ENCODE data around the gene NAA10.

DNA sequence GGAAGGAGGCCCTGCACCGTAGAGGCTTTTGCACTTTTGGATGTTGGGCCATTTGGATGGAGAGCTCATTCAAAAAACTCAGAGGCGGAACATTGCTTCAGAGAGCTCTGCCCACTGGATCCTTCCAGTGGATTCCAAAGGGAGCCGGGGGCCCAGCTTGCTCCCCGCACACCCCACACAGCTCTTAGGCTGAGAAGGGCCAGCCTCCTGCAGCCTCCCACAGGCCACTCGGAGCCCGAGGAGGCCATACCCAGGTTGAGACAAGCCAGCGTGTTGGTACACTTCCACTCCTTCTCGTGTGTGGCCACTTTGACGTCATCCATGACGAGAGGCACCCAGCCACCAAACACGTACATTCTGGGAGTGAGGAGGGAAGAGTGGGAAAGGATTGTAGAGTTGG is 26.5 kb upstream of the NAA10 start:
- no peak for TF ChIP-seq ZSCAN20 (CRISPR knock-in tag; IDR thresholded peaks at IDR 0.05)
- TF ChIP-seq RNF2 (IDR thresholded peaks at IDR 0.05; ENCODE audit: borderline replicate concordance, low read depth): no peak

All from A549 (cell line).